HepG2 (cell line): ENCODE results near the gene NUDCD2. TPM values are rescaled to one million over a fixed set of nuclear protein-coding genes. Genes with fewer than 3 reads are reported as not detected.

Experiments
- BCL6 ChIP-seq: IDR thresholded peaks from 2 replicates; pipeline ENCODE4 v1.6.1; 2016; ENCODE audit warnings: missing genetic modification reagents, missing compliant biosample characterization
- CEBPG ChIP-seq: IDR thresholded peaks from 2 replicates; pipeline ENCODE4 v1.6.1; 2016
- FOXA3 ChIP-seq: IDR thresholded peaks from 2 replicates; pipeline ENCODE4 v1.6.1; 2016; ENCODE audit warnings: missing genetic modification reagents, missing compliant biosample characterization
- FOXK1 ChIP-seq: sonication (generic); formaldehyde crosslinking; IDR thresholded peaks from 2 replicates; pipeline ENCODE4 v1.4.0; 2020; ENCODE audit warnings: low read depth, missing genetic modification reagents, borderline replicate concordance
- GZF1 ChIP-seq: sonication (generic); formaldehyde crosslinking; IDR thresholded peaks from 2 replicates; pipeline ENCODE4 v1.5.1; 2020; ENCODE audit warnings: mild to moderate bottlenecking, missing genetic modification reagents
- KMT2B ChIP-seq: IDR thresholded peaks from 2 replicates; pipeline ENCODE4 v1.6.1; 2016; ENCODE audit warnings: missing genetic modification reagents, missing compliant biosample characterization
- ZNF619 ChIP-seq: sonication (generic); formaldehyde crosslinking; IDR thresholded peaks from 2 replicates; pipeline ENCODE4 v1.4.0; 2020; ENCODE audit warnings: mild to moderate bottlenecking, missing genetic modification reagents
- ZNF816 ChIP-seq: sonication (generic); formaldehyde crosslinking; IDR thresholded peaks from 2 replicates; pipeline ENCODE4 v1.8.0; 2022; ENCODE audit warnings: missing genetic modification reagents, mild to moderate bottlenecking, borderline replicate concordance
- ZSCAN29 ChIP-seq: sonication (generic); formaldehyde crosslinking; conservative IDR thresholded peaks from 2 replicates; pipeline ENCODE4 v1.4.0; 2020; ENCODE audit warnings: mild to moderate bottlenecking, missing genetic modification reagents
- ZZZ3 ChIP-seq: sonication (generic); formaldehyde crosslinking; IDR thresholded peaks from 2 replicates; pipeline ENCODE4 v1.4.0; 2020; ENCODE audit warnings: missing genetic modification reagents, mild to moderate bottlenecking, borderline replicate concordance
- polyA plus RNA-seq, 8 experiments: library from polyadenylated mRNA; depleted of rRNA in 3 of 8; stranded (reverse) in 7 of 8; unstranded in 1 of 8; fragments of >200 nt; fragmentation: Illumina TruSeq in 4 of 8; extraction: Trizol in 4 of 8; gene quantifications; 2 replicates each; pipeline versions ENCODE4 v1.2.1 to v1.2.3, GENCODE V29; 2011 to 2016; ENCODE audit warnings: low read depth in 4 of 8, missing spikeins in 1 of 8, mixed read lengths in 1 of 8; ENCODE audit not compliant: insufficient read depth in 1 of 8
- total RNA-seq, 5 experiments: library from RNA; depleted of rRNA; stranded (reverse); fragments of >200 nt; fragmentation: Illumina TruSeq; extraction: Trizol; gene quantifications; 2 replicates each; pipeline ENCODE4 v1.2.3, GENCODE V29; 2016; ENCODE audit warnings: low read depth in 1 of 5
- TF ChIP-seq, protein P1 (sequence below): IDR thresholded peaks from 2 replicates; pipeline ENCODE4 v1.6.1; 2016; ENCODE audit warnings: low read depth
- TF ChIP-seq, protein P2 (sequence below): sonication (generic); formaldehyde crosslinking; IDR thresholded peaks from 2 replicates; pipeline ENCODE4 v1.8.0; 2022; ENCODE audit warnings: missing genetic modification reagents, mild to moderate bottlenecking, inconsistent platforms, borderline replicate concordance
- TF ChIP-seq, protein P3 (sequence below): sonication (generic); IDR thresholded peaks from 2 replicates; pipeline ENCODE4 v1.6.1; 2016; ENCODE audit warnings: low read depth, borderline replicate concordance
- TF ChIP-seq, protein P4 (sequence below): sonication (generic); formaldehyde crosslinking; IDR thresholded peaks from 2 replicates; pipeline ENCODE4 v1.4.0; 2020; ENCODE audit warnings: missing genetic modification reagents

NUDCD2 gene
- total and polyA plus RNA-seq, 2 of the 13 experiments (the other 11 are each of a cell fraction or from before 2014, with no cell fraction given) = 14.8 to 39.2 TPM

DNA sequence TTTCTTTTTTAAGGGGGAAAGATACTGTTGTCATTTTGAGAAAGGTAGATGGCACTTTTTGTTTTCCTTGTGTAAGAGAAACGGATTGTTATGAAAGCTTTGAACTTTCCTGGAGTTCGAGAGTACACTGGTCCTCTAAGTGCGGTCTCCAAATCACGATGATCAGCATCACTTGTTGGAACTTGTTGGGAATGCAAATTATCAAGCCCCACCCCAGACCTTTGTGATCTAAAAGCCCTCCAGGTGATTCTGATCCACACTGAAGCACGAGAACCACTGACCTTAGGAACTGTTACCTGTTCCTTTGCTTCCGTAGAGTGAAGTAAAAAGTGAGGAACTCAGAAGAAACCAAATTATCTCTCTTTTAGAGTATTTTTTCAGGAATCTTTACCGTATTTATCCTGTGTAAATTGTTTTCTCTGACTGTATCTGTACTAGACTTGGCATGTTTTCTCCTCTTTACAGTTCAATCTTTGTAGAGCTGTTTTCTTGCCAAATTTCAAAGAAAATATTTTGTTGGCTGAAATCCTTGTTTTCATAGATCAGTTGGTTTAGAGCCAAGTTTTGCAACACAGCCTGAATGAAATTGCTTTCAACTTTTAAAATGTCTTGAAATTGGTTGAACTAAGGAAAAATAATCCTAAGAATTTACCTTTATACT is 49.5 kb upstream of the NUDCD2 start (continued):
- TF ChIP-seq, protein P1, sequence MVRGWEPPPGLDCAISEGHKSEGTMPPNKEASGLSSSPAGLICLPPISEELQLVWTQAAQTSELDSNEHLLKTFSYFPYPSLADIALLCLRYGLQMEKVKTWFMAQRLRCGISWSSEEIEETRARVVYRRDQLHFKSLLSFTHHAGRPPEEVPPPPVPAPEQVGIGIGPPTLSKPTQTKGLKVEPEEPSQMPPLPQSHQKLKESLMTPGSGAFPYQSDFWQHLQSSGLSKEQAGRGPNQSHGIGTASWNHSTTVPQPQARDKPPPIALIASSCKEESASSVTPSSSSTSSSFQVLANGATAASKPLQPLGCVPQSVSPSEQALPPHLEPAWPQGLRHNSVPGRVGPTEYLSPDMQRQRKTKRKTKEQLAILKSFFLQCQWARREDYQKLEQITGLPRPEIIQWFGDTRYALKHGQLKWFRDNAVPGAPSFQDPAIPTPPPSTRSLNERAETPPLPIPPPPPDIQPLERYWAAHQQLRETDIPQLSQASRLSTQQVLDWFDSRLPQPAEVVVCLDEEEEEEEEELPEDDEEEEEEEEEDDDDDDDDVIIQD (CRISPR knock-in tag) = peak; percentile 42; the same call in 1 of the 2 replicates
- TF ChIP-seq, protein P2, sequence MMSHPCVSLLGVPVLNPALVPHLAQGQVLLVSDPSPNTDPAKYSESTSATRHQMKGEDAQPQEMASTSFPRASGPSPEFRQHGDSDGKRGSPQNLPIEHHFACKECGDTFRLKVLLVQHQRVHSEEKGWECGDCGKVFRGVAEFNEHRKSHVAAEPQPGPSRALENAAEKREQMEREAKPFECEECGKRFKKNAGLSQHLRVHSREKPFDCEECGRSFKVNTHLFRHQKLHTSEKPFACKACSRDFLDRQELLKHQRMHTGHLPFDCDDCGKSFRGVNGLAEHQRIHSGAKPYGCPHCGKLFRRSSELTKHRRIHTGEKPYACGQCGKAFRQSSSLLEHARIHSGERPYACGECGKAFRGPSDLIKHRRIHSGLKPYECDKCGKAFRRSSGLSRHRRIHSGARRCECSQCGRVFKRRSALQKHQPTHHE (CRISPR knock-in tag) = no peak
- TF ChIP-seq ZNF619 (CRISPR knock-in tag) (no peak), GZF1 (CRISPR knock-in tag) (peak; percentile 94), ZNF816 (CRISPR knock-in tag) (0 out of 2 replicates have a peak, but pooled peaks have one; percentile 26), ZZZ3 (no peak), CEBPG (CRISPR knock-in tag) (peak; percentile 19; the same call in 1 of the 2 replicates), ZSCAN29 (no peak), FOXK1 (CRISPR knock-in tag) (no peak), KMT2B (peak; percentile 17; the same call in 1 of the 2 replicates), BCL6 (CRISPR knock-in tag) (peak; percentile 52), FOXA3 (CRISPR knock-in tag) (no peak)
- TF ChIP-seq, protein P3, sequence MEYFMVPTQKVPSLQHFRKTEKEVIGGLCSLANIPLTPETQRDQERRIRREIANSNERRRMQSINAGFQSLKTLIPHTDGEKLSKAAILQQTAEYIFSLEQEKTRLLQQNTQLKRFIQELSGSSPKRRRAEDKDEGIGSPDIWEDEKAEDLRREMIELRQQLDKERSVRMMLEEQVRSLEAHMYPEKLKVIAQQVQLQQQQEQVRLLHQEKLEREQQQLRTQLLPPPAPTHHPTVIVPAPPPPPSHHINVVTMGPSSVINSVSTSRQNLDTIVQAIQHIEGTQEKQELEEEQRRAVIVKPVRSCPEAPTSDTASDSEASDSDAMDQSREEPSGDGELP = peak; percentile 31; the same call in 1 of the 2 replicates
- TF ChIP-seq, protein P4, sequence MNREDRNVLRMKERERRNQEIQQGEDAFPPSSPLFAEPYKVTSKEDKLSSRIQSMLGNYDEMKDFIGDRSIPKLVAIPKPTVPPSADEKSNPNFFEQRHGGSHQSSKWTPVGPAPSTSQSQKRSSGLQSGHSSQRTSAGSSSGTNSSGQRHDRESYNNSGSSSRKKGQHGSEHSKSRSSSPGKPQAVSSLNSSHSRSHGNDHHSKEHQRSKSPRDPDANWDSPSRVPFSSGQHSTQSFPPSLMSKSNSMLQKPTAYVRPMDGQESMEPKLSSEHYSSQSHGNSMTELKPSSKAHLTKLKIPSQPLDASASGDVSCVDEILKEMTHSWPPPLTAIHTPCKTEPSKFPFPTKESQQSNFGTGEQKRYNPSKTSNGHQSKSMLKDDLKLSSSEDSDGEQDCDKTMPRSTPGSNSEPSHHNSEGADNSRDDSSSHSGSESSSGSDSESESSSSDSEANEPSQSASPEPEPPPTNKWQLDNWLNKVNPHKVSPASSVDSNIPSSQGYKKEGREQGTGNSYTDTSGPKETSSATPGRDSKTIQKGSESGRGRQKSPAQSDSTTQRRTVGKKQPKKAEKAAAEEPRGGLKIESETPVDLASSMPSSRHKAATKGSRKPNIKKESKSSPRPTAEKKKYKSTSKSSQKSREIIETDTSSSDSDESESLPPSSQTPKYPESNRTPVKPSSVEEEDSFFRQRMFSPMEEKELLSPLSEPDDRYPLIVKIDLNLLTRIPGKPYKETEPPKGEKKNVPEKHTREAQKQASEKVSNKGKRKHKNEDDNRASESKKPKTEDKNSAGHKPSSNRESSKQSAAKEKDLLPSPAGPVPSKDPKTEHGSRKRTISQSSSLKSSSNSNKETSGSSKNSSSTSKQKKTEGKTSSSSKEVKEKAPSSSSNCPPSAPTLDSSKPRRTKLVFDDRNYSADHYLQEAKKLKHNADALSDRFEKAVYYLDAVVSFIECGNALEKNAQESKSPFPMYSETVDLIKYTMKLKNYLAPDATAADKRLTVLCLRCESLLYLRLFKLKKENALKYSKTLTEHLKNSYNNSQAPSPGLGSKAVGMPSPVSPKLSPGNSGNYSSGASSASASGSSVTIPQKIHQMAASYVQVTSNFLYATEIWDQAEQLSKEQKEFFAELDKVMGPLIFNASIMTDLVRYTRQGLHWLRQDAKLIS = no peak
- TF ChIP-seq, all 625 proteins: peak for 19
